ENCODE measurements around the gene IL10RA.
A peak's percentile ranks its signal among the peaks of the same experiment; 100 is the strongest.
"Not testable (repeated sequence)": the region's sequence is repeated elsewhere in the genome, so short reads cannot be mapped to it uniquely, and the experiment has no call there.

IL10RA gene

DNA sequence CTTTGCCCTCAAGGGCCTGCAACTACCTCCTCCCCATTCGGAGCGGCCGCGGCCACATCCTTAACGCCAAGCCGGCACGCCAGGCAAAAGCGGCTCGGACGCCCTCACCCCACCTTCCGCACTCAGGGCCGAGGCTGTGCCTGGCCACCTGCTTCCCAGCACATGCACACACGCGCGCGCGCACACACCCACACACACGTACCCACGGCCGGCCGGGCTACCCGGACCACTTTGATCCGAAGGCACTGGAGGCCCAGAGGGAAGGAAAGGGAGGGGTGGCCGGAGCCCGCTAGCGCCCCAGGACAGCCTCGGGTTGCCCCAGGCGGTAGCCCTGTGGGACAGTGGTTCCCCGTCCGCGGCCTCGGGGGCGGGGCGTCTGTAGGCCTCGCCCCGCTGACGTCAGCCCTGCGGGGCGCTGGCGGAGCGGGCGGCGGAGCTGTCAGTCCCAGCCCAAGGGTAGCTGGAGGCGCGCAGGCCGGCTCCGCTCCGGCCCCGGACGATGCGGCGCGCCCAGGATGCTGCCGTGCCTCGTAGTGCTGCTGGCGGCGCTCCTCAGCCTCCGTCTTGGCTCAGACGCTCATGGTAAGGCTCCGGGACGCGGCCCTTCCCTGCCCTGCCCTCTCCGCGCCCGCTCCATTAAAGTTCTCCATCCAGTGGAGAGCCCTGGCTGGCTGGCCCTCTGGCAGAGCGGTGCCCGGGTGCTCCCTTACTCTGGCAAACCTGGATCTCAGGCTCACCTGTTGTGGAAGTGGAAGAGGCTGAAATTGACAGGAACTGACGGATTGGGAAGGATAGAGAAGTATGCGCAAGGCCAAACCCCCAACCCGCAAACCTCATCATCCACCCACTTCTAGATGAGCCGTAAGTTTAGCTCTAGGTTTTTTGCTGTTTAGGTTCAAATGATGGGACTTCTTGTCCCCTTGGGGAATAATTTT, at the start of gene IL10RA:
IL10RA (plus strand) TSS at position 442 of the 935 bp plus-strand sequence; CDS start at position 516, 74 bp downstream.
- peak in 3 of 4 experiments; percentile 64 to 80 (median 73) for DNase-seq (ENCODE audit: low read depth in 4 of 4, low spot score in 1 of 4)

GRCh38 chr11:117936973-117937372, 49.2 kb upstream of the IL10RA start:
- DNase-seq (ENCODE audit: low read depth in 4 of 4, low spot score in 1 of 4): no peak

- no peak for DNase-seq (ENCODE audit: low read depth in 4 of 4, low spot score in 1 of 4)
Observed at GRCh38 chr11:117940736-117941135, 45.5 kb upstream of the IL10RA start.

GRCh38 chr11:117941163-117941707, 45.0 kb upstream of the IL10RA start:
- DNase-seq (ENCODE audit: low read depth in 4 of 4, low spot score in 1 of 4): no peak

DNA sequence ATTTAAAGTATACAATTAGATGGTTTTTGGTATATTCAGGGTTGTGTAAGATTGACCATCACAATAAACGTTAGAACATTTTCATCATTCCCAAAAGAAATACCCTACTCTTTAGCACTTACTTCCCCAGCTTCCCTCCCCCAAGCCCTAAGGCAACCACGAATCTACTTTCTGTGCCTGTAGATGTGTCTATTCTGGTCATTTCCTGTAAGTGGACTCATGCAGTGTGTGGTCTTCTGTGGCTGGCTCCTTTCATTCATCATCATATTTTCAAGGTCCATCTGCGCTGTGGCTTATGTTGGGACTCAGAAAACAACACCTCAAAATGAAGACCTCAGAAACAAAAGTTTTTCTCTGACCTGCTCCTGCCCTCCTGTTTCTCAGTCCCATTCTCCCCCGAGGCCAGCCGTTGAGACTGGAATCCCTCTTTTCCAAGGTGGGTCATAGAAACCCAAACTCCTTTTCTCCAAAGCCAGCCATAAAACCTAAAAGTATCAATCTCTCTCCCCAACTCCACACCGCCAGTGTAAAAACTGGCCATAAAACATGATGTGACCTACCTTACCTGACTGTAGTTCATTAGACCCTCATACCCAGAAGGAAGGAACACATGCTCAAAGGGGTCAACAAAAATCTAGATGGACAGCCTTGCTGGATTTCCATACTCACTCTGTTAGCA, 44.1 kb upstream of the IL10RA start:
- no peak for DNase-seq (ENCODE audit: low read depth in 4 of 4, low spot score in 1 of 4)

DNA sequence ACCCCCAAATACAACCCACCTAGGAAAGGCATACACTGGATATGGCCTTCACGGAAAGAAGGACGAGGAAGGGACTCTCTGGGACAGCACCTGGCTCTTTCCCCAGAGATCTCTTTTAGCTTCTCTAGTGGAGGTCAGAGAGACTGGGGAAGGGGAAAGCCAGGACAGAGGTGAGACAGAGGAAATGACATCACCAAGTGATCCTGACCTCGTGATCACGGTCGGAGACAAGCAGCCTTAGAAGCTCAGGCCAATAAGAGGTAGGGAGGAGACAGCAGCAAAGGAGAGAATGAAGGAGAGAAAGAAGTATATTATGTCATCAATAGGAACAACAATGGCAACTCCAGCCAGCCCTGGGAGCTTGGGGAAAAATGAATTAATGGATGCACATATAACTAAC, 41.6 kb upstream of the IL10RA start:
- DNase-seq (ENCODE audit: low read depth in 4 of 4, low spot score in 1 of 4): no peak

- DNase-seq (ENCODE audit: low read depth in 4 of 4, low spot score in 1 of 4): no peak
Observed at GRCh38 chr11:117945047-117945810, 41.0 kb upstream of the IL10RA start.

DNA sequence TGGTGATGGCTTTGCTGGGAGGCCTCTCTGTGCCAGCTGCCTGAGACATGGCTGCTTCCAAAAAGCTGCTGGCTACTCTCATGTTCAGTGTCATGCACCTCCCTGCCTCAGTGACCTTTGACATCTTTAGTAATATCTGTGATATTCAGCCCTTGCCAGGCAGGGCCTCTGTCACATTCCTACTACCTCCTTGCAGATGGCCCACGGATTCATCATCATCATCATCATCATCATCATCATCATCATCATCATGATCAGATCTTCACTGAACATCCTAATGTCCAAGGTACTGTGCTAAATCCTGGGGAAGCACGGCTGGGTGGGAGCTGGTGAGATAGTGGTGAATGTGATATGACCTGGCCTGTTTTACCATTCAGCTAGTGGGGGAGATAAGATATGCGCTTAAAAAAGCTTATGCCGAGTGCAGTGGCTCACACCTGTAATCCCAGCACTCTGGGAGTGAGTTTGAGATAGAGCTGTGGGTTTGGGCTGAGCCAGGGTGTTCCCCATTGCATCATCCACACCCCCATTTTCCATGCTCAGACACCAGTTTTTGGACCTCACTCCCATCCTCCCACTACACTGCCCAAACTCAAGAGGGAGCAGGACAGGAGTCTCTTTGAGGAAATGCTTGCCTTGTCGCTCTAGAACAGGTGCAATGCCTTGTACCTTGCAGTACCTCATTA, 39.9 kb upstream of the IL10RA start:
- no peak for DNase-seq (ENCODE audit: low read depth in 4 of 4, low spot score in 1 of 4)

DNA sequence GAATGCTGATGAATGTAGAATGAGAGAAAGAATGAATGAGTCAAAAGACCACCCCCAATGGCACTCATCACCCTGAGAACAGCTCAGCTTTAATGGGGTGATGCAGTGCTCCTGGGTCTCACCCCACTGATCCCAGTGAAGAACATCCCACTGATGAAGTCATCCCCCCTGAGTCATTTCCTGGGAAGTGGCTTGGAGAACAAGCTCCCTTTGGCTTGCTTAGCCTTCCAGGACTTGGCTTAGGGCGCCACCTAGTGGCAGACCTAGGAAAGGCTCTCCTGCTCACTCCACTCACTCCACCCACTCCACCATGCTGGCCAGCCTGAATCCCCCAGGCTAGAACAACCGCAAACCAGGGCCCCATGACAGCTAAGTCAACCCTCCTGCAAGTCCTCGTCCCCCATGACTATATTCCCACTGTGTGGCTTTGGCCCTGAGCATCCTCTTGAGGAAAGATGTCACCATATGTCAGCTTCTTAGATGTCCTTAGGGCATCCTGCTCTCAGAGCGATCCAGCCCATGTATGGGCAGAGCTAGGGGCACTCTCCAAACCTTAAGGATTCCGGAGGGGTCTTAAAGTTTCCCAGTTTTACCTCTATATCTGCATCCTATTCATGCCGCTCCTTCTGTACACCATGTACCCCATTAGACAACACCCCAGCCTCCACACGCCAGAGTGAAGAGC, 39.2 kb upstream of the IL10RA start:
- peak; percentile 67 to 80 (median 79) for DNase-seq (ENCODE audit: low read depth in 4 of 4, low spot score in 1 of 4)

GRCh38 chr11:117947751-117948150, 38.4 kb upstream of the IL10RA start:
- not testable (repeated sequence) for DNase-seq (ENCODE audit: low read depth in 4 of 4, low spot score in 1 of 4)

DNA sequence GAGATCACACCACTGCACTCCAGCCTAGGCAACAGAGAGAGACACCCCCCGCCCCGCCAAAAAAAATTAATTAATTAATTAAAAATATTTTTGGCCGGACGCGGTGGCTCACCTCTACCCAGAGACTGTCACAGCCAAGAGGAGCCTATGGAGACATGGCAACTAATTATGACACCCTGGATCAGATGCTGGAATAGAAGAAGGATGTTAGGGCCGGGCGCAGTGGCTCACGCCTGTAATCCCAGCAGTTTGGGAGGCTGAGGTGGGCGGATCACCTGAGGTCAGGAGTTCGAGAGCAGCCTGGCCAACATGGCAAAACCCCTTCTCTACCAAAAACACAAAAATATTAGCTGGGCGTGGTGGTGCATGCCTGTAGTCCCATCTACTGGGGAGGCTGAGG, 37.7 kb upstream of the IL10RA start:
- not testable (repeated sequence) for DNase-seq (ENCODE audit: low read depth in 4 of 4, low spot score in 1 of 4)

DNA sequence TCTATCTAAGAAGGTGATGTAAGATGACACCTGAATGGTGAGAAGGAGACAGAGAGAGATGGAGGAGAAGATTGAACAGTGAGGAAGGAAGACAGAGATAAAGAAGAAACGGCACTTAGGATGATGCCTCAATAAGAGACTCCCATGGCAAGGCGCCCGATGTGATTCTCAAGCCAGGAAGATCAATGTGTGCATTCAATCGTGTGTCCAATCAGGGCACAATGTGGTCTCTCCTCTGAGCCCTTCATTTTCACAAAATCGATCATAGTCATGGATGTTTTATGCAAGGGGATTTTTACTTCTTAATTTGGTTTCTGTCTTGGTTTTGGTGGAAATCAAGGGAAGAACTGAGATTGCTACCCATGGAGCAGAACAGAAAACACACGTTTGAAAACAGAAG, 37.1 kb upstream of the IL10RA start:
- DNase-seq (ENCODE audit: low read depth in 4 of 4, low spot score in 1 of 4): no peak

- DNase-seq (ENCODE audit: low read depth in 4 of 4, low spot score in 1 of 4): no peak
Observed at GRCh38 chr11:117950301-117950700, 35.9 kb upstream of the IL10RA start.

- DNase-seq (ENCODE audit: low read depth in 4 of 4, low spot score in 1 of 4): no peak
Observed at GRCh38 chr11:117950993-117951961, 34.9 kb upstream of the IL10RA start.

DNA sequence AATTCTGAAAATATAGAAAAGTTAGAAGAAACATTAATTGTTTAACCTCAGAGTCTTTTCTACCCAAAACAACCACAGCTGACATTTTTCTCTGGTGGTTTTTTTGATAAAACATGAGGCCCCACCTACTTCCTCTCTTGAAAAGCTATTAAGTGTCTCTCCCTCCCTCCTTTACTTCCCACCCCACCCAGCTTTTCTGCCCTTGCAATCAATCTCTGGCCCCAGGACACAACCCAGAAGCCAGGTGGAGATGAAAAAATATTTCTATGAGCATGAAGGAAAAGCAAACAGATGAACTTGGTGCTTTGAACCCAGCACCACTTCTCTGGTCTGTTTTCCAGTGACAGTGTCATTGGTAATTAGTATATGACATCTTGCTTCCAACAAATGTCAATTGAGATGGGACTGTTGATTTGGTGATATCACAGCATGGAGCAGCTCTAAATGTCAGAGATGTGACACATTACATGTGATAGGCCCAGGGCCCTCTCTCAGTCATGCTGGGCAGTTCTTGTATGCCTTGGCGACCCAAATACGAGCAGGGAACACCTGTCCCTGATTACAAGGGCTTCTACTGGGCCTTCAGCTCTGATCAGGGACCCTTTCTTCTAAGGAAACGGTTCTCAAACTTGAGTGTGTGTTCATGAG, 33.0 kb upstream of the IL10RA start:
- DNase-seq (ENCODE audit: low read depth in 4 of 4, low spot score in 1 of 4): no peak

- DNase-seq (ENCODE audit: low read depth in 4 of 4, low spot score in 1 of 4): no peak
Observed at GRCh38 chr11:117958949-117959348, 27.2 kb upstream of the IL10RA start.

DNA sequence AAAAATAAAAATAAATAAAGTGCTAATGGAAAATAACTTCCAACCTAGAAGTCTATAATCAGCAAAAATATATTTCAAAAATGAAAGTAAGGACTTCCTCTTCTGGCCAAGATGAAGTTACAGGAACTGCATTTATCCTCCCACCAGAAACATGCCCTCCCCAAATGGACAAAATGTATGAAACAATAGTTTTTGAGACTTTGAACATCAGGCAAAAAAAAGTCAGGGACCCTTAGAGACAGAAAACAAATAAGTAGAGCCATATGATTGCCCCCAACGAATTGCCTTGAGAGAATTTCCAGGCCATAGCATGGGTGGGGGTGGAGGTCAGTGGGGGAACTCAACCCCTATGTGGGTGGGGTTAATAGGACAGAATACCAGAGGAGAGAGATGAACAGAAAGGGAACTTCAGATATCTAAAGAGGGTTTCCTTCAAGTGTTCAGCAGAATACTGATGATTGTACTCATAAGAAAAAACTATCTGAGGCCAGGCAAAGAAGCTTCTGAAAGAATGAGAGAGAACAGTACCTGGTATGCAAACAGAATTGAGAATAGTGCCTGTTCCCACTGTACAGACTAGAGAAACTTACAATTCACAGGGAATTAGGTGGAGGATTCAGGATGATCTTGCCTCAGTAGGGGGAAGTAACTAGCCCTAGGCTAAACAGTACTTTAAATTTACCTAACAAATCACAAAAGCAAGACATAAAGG, 26.6 kb upstream of the IL10RA start:
- no peak for DNase-seq (ENCODE audit: low read depth in 4 of 4, low spot score in 1 of 4)

GRCh38 chr11:117960406-117960805, 25.8 kb upstream of the IL10RA start:
- DNase-seq (ENCODE audit: low read depth in 4 of 4, low spot score in 1 of 4): no peak
